ENCODE results near the gene LANCL3. TPM values are rescaled to one million over a fixed set of nuclear protein-coding genes. Genes with fewer than 3 reads are reported as not detected.

The LANCL3 gene
- total and polyA plus RNA-seq, 4 experiments from 2014 or later = 0.06 to 0.17 (median 0.12) TPM

DNA sequence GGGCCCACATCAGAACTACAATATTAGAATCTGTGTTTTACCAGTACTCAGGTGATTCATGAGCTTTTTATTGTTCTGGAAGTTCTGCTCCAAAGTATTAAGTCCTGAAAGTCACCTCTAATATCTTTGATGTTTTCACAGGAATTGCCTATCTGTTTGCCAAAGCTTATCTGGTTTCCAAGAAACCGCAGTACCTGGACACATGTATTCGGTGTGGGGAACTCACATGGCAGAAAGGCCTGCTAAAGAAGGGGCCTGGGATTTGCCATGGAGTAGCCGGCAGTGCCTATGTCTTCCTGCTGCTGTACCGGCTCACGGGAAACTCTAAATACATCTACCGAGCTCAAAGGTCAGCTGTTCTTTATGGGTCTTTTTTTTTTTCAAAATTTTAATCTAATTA lies 95.7 kb downstream of the LANCL3 start:
- intact Hi-C loops (cut with micrococcal nuclease) = no loop called here
- no peaks in the 10 kb centered on the region for H3K27me3 ChIP-seq (ENCODE audit: insufficient read depth, low read length)
- no peaks in the 10 kb centered on the region for H3K36me3 ChIP-seq (ENCODE audit: insufficient read depth, low read length)
- POLR2A ChIA-PET (ENCODE audit: partially characterized antibody) = no interaction called here
- DNase-seq = no peak
- no peak overlapping the region for H3K4me3 Mint-ChIP-seq
- CTCF ChIA-PET (ENCODE audit: partially characterized antibody) = no interaction called here
- H3K27ac Mint-ChIP-seq = no peak overlapping the region
- no peaks in the 10 kb centered on the region for H3K4me1 ChIP-seq (ENCODE audit: insufficient read depth, low read length)
- H3K4me1 Mint-ChIP-seq = no peaks in the 10 kb centered on the region
- H3K4me3 ChIP-seq (ENCODE audit: low read length in 2 of 2) = no peak overlapping the region
- no peaks in the 10 kb centered on the region for H3K27me3 Mint-ChIP-seq
- H3K27ac ChIP-seq (ENCODE audit: low read depth, low read length) = no peak overlapping the region
- no peaks in the 10 kb centered on the region for H3K36me3 Mint-ChIP-seq
- peaks cover 0 to 2% (median 0%) of the 10 kb centered on the region in 8 donors for H3K9me3 Mint-ChIP-seq
- H3K9me3 ChIP-seq (ENCODE audit: control insufficient read depth in 1 of 2, low read length in 2 of 2) = no peaks in the 10 kb centered on the region

- intact Hi-C loops (cut with micrococcal nuclease) = no loop called here
- H3K27ac Mint-ChIP-seq = no peak overlapping the region
- ChIA-PET POLR2A (ENCODE audit: partially characterized antibody) (no interaction called here), CTCF (ENCODE audit: partially characterized antibody) (no interaction called here)
- no peak overlapping the region for H3K4me3 ChIP-seq (ENCODE audit: low read length in 2 of 2)
- H3K27me3 Mint-ChIP-seq = no peaks in the 10 kb centered on the region
- no peaks in the 10 kb centered on the region for H3K9me3 Mint-ChIP-seq
- H3K4me1 ChIP-seq (ENCODE audit: insufficient read depth, low read length) = no peaks in the 10 kb centered on the region
- no peaks in the 10 kb centered on the region for H3K9me3 ChIP-seq (ENCODE audit: control insufficient read depth in 1 of 2, low read length in 2 of 2)
- no peak for DNase-seq
- H3K27me3 ChIP-seq (ENCODE audit: insufficient read depth, low read length) = no peaks in the 10 kb centered on the region
- H3K36me3 Mint-ChIP-seq = no peaks in the 10 kb centered on the region
- no peaks in the 10 kb centered on the region for H3K4me1 Mint-ChIP-seq
- no peaks in the 10 kb centered on the region for H3K36me3 ChIP-seq (ENCODE audit: insufficient read depth, low read length)
- H3K27ac ChIP-seq (ENCODE audit: low read depth, low read length) = no peak overlapping the region
- H3K4me3 Mint-ChIP-seq = no peak overlapping the region
These were observed 101.1 kb downstream of the LANCL3 start for GRCh38 chrX:37672563-37672962.

DNA sequence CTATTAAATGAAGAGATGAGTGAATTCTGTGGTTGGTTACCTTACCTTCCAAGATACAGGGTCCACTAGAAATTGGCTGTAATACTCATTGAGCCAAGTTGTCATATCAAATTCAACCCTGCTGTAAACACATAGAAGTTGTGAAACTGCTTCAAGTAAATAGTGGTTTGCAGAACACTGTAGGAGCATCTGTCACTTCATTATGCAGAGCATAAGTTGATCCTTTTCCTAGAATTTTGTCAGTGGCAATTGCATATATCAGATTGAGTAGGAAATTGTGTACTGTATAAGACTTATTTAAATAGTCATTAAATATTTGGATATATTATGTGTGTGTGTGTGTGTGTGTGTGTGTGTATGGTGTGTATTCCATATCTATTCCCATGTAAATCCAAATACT lies 105.3 kb downstream of the LANCL3 start:
- DNase-seq = no peak
- H3K27me3 ChIP-seq (ENCODE audit: insufficient read depth, low read length) = no peaks in the 10 kb centered on the region
- no peaks in the 10 kb centered on the region for H3K9me3 Mint-ChIP-seq
- no peaks in the 10 kb centered on the region for H3K4me1 Mint-ChIP-seq
- ChIA-PET CTCF (ENCODE audit: partially characterized antibody) (no interaction called here), POLR2A (ENCODE audit: partially characterized antibody) (no interaction called here)
- intact Hi-C loops (cut with micrococcal nuclease) = no loop called here
- no peaks in the 10 kb centered on the region for H3K36me3 ChIP-seq (ENCODE audit: insufficient read depth, low read length)
- no peaks in the 10 kb centered on the region for H3K27me3 Mint-ChIP-seq
- no peak overlapping the region for H3K4me3 ChIP-seq (ENCODE audit: low read length in 2 of 2)
- H3K36me3 Mint-ChIP-seq = no peaks in the 10 kb centered on the region
- no peaks in the 10 kb centered on the region for H3K9me3 ChIP-seq (ENCODE audit: control insufficient read depth in 1 of 2, low read length in 2 of 2)
- no peak overlapping the region for H3K27ac ChIP-seq (ENCODE audit: low read depth, low read length)
- H3K4me1 ChIP-seq (ENCODE audit: insufficient read depth, low read length) = no peaks in the 10 kb centered on the region
- no peak overlapping the region for H3K27ac Mint-ChIP-seq
- no peak overlapping the region for H3K4me3 Mint-ChIP-seq

- no peaks in the 10 kb centered on the region for H3K27me3 ChIP-seq (ENCODE audit: insufficient read depth, low read length)
- Mint-ChIP-seq H3K4me1 (no peaks in the 10 kb centered on the region), H3K27ac (no peak overlapping the region), H3K27me3 (no peaks in the 10 kb centered on the region), H3K4me3 (no peak overlapping the region), H3K9me3 (no peaks in the 10 kb centered on the region), H3K36me3 (no peaks in the 10 kb centered on the region)
- no peaks in the 10 kb centered on the region for H3K36me3 ChIP-seq (ENCODE audit: insufficient read depth, low read length)
- H3K9me3 ChIP-seq (ENCODE audit: control insufficient read depth in 1 of 2, low read length in 2 of 2) = no peaks in the 10 kb centered on the region
- H3K4me3 ChIP-seq (ENCODE audit: low read length in 2 of 2) = no peak overlapping the region
- ChIA-PET CTCF (ENCODE audit: partially characterized antibody) (no interaction called here), POLR2A (ENCODE audit: partially characterized antibody) (no interaction called here)
- no peak for DNase-seq
- no peak overlapping the region for H3K27ac ChIP-seq (ENCODE audit: low read depth, low read length)
- H3K4me1 ChIP-seq (ENCODE audit: insufficient read depth, low read length) = no peaks in the 10 kb centered on the region
- intact Hi-C loops (cut with micrococcal nuclease) = no loop called here
These were observed 105.8 kb downstream of the LANCL3 start for GRCh38 chrX:37677243-37677642.

GRCh38 chrX:37677765-37678164 lies 106.3 kb downstream of the LANCL3 start:
- Histone ChIP-seq H3K27me3 (ENCODE audit: insufficient read depth, low read length) (no peaks in the 10 kb centered on the region), H3K4me1 (ENCODE audit: insufficient read depth, low read length) (no peaks in the 10 kb centered on the region), H3K9me3 (ENCODE audit: control insufficient read depth in 1 of 2, low read length in 2 of 2) (no peaks in the 10 kb centered on the region), H3K36me3 (ENCODE audit: insufficient read depth, low read length) (no peaks in the 10 kb centered on the region), H3K4me3 (ENCODE audit: low read length in 2 of 2) (no peak overlapping the region), H3K27ac (ENCODE audit: low read depth, low read length) (no peak overlapping the region)
- intact Hi-C loops (cut with micrococcal nuclease) = no loop called here
- Mint-ChIP-seq H3K36me3 (no peaks in the 10 kb centered on the region), H3K4me3 (no peak overlapping the region), H3K4me1 (no peaks in the 10 kb centered on the region), H3K27me3 (no peaks in the 10 kb centered on the region), H3K27ac (no peak overlapping the region), H3K9me3 (no peaks in the 10 kb centered on the region)
- POLR2A ChIA-PET (ENCODE audit: partially characterized antibody) = no interaction called here
- no peak for DNase-seq
- CTCF ChIA-PET (ENCODE audit: partially characterized antibody) = no interaction called here

DNA sequence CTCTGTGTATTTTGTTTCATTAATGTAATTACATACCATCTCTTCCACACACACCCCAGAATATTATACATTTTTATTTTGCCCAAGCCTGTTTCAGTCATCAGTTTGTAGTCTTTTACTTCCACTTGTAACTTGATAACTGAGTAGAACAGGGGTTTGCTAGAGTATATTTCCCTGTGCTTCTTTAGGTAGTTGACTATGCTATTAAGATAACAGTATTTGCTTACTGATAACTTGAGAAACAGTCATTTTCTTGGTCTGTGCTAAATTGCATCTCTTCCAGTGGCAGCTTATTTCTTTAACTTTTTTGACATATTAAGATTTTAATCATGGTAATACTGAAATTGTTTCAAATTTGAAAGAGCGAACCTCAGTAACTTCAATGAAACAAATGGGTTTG lies 107.1 kb downstream of the LANCL3 start:
- H3K4me3 Mint-ChIP-seq = no peak overlapping the region
- CTCF ChIA-PET (ENCODE audit: partially characterized antibody) = no interaction called here
- H3K4me1 Mint-ChIP-seq = no peaks in the 10 kb centered on the region
- intact Hi-C loops (cut with micrococcal nuclease) = no loop called here
- H3K36me3 Mint-ChIP-seq = no peaks in the 10 kb centered on the region
- H3K27ac ChIP-seq (ENCODE audit: low read depth, low read length) = no peak overlapping the region
- no peaks in the 10 kb centered on the region for H3K9me3 ChIP-seq (ENCODE audit: control insufficient read depth in 1 of 2, low read length in 2 of 2)
- H3K36me3 ChIP-seq (ENCODE audit: insufficient read depth, low read length) = no peaks in the 10 kb centered on the region
- no peaks in the 10 kb centered on the region for H3K4me1 ChIP-seq (ENCODE audit: insufficient read depth, low read length)
- POLR2A ChIA-PET (ENCODE audit: partially characterized antibody) = no interaction called here
- H3K27me3 Mint-ChIP-seq = no peaks in the 10 kb centered on the region
- no peak overlapping the region for H3K27ac Mint-ChIP-seq
- DNase-seq = no peak
- H3K9me3 Mint-ChIP-seq = no peaks in the 10 kb centered on the region
- H3K27me3 ChIP-seq (ENCODE audit: insufficient read depth, low read length) = no peaks in the 10 kb centered on the region
- H3K4me3 ChIP-seq (ENCODE audit: low read length in 2 of 2) = no peak overlapping the region

GRCh38 chrX:37679230-37679629 lies 107.8 kb downstream of the LANCL3 start:
- H3K4me1 Mint-ChIP-seq = no peaks in the 10 kb centered on the region
- Histone ChIP-seq H3K4me3 (ENCODE audit: low read length in 2 of 2) (no peak overlapping the region), H3K9me3 (ENCODE audit: control insufficient read depth in 1 of 2, low read length in 2 of 2) (no peaks in the 10 kb centered on the region), H3K4me1 (ENCODE audit: insufficient read depth, low read length) (no peaks in the 10 kb centered on the region), H3K27ac (ENCODE audit: low read depth, low read length) (no peak overlapping the region), H3K27me3 (ENCODE audit: insufficient read depth, low read length) (no peaks in the 10 kb centered on the region), H3K36me3 (ENCODE audit: insufficient read depth, low read length) (no peaks in the 10 kb centered on the region)
- no peak overlapping the region for H3K27ac Mint-ChIP-seq
- no peak for DNase-seq
- ChIA-PET CTCF (ENCODE audit: partially characterized antibody) (no interaction called here), POLR2A (ENCODE audit: partially characterized antibody) (no interaction called here)
- H3K36me3 Mint-ChIP-seq = no peaks in the 10 kb centered on the region
- no peaks in the 10 kb centered on the region for H3K9me3 Mint-ChIP-seq
- intact Hi-C loops (cut with micrococcal nuclease) = no loop called here
- H3K27me3 Mint-ChIP-seq = no peaks in the 10 kb centered on the region
- H3K4me3 Mint-ChIP-seq = no peak overlapping the region

- Histone ChIP-seq H3K4me3 (ENCODE audit: low read length in 2 of 2) (no peak overlapping the region), H3K27me3 (ENCODE audit: insufficient read depth, low read length) (no peaks in the 10 kb centered on the region), H3K36me3 (ENCODE audit: insufficient read depth, low read length) (no peaks in the 10 kb centered on the region), H3K9me3 (ENCODE audit: control insufficient read depth in 1 of 2, low read length in 2 of 2) (no peaks in the 10 kb centered on the region), H3K4me1 (ENCODE audit: insufficient read depth, low read length) (no peaks in the 10 kb centered on the region), H3K27ac (ENCODE audit: low read depth, low read length) (no peak overlapping the region)
- Mint-ChIP-seq H3K27ac (no peak overlapping the region), H3K36me3 (no peaks in the 10 kb centered on the region), H3K27me3 (no peaks in the 10 kb centered on the region), H3K9me3 (no peaks in the 10 kb centered on the region), H3K4me3 (no peak overlapping the region), H3K4me1 (no peaks in the 10 kb centered on the region)
- CTCF ChIA-PET (ENCODE audit: partially characterized antibody) = no interaction called here
- POLR2A ChIA-PET (ENCODE audit: partially characterized antibody) = no interaction called here
- intact Hi-C loops (cut with micrococcal nuclease) = no loop called here
- DNase-seq = no peak
These were observed 108.4 kb downstream of the LANCL3 start for GRCh38 chrX:37679888-37680287.
